ENCODE results near the gene SPRED3.

DNA sequence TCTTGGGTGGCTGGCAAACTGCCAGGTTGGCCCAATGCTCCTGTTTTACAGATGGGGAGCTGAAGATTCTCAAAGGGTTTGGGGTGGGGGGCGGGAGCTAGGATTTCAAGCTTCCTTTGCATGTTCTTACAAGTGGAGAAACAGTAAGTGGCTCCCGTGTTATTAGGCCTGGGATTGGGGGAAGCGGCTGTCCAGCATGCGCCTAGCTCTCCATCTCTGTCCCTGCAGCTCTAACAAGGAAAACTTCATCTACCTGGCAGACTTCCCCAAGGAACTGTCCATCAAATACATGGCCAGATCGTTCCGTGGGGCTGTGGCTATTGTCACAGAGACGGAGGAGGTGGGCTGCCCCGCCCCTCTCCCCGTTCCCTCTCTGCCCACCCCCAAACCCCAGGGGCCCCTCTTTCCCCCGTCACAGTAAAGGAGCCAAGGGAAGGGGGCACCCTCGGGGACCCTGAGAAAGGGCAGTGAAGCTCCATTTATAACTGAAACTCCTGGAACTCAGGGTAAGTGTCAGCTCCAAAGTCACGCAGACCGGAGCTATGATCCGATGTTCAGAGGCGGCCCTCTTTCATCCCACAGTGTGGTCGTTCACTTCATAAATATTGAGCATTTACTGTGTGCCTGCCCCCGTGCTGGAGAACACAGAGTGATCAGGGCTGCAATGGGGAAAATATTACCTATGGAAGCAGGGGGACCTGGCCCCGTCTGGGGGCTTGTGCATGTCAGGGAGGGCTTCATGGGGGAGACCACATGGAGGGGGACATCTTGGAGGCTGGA is 29.1 kb upstream of the SPRED3 start:
- no peak for TF ChIP-seq POLR2A (IDR thresholded peaks at IDR 0.05; ENCODE audit: control extremely low read depth in 1 of 2, low read depth in 2 of 2, low read length in 2 of 2)
- no peak for TF ChIP-seq EZH2 (IDR thresholded peaks at IDR 0.05; ENCODE audit: low read depth, low read length, severe bottlenecking)
- TF ChIP-seq EP300 (IDR thresholded peaks at IDR 0.05; ENCODE audit: borderline replicate concordance in 1 of 2, low read depth in 2 of 2, low read length in 2 of 2): no peak
- no peak for TF ChIP-seq CREB1 (IDR thresholded peaks at IDR 0.05)
- TF ChIP-seq CTCF (IDR thresholded peaks at IDR 0.05; ENCODE audit: control extremely low read depth in 1 of 3, insufficient read depth in 1 of 3, low read depth in 1 of 3, low read length in 3 of 3): no peak
